ENCODE data around the gene AGBL4. TPM values are rescaled to one million over a fixed set of nuclear protein-coding genes. Genes with fewer than 3 reads are reported as not detected.

Gene AGBL4
- total RNA-seq, 1 experiment from 2014 or later: 0.33 TPM

- Histone ChIP-seq H3K9me3 (ENCODE audit: low read length) (no peaks in the 10 kb centered on the region), H3K79me2 (ENCODE audit: low read length) (no peaks in the 10 kb centered on the region), H3K4me1 (ENCODE audit: insufficient read depth, low read length) (0 out of 2 replicates have a peak, but pooled peaks cover 5% of the 10 kb centered on the region), H3K36me3 (ENCODE audit: low read depth, low read length) (no peaks in the 10 kb centered on the region), H3K9me2 (replicated peaks; ENCODE audit: low read length) (no peaks in the 10 kb centered on the region; the same call in 1 of the 2 replicates), H3K9ac (ENCODE audit: low read length) (no peak overlapping the region), H3F3A (ENCODE audit: low read length, unreplicated experiment) (no peaks in the 10 kb centered on the region), H2AFZ (ENCODE audit: low read length) (no peak overlapping the region), H3K4me2 (ENCODE audit: low read length) (no peak overlapping the region), H3K27ac (ENCODE audit: low read length) (no peak overlapping the region), H4K20me1 (ENCODE audit: low read length) (no peaks in the 10 kb centered on the region), H3K4me3 (ENCODE audit: low read length) (no peak overlapping the region), H3K27me3 (ENCODE audit: low read length) (no peaks in the 10 kb centered on the region)
- peak; percentile 59 for ATAC-seq
- ChIA-PET CTCF (no interaction called here), POLR2A (ENCODE audit: unreplicated experiment) (no interaction called here)
- intact Hi-C loops (cut with micrococcal nuclease): no loop called here
- DNase-seq: peak; percentile 69
- BruUV-seq (replicated peaks): no TSS peak
- no peak for TF ChIP-seq EZH2phosphoT487 (IDR thresholded peaks at IDR 0.05; ENCODE audit: borderline replicate concordance, low read length)
- no peak for TF ChIP-seq EZH2 (IDR thresholded peaks at IDR 0.05; ENCODE audit: low read length, unreplicated experiment)
- TF ChIP-seq CTCF (conservative IDR thresholded peaks at IDR 0.05; ENCODE audit: low read depth, low read length): peak; percentile 37; the same call in 1 of the 2 replicates
Measured at GRCh38 chr1:49229555-49229954, 794.2 kb downstream of the AGBL4 start.

- ATAC-seq (no peak), DNase-seq (no peak)
- Histone ChIP-seq H3K9me3 (ENCODE audit: low read length) (no peaks in the 10 kb centered on the region), H3K4me1 (ENCODE audit: insufficient read depth, low read length) (0 out of 2 replicates have a peak, but pooled peaks cover 5% of the 10 kb centered on the region), H3K79me2 (ENCODE audit: low read length) (no peaks in the 10 kb centered on the region), H3K9ac (ENCODE audit: low read length) (no peak overlapping the region), H3K27ac (ENCODE audit: low read length) (no peak overlapping the region), H3K9me2 (replicated peaks; ENCODE audit: low read length) (no peaks in the 10 kb centered on the region; the same call in 1 of the 2 replicates), H2AFZ (ENCODE audit: low read length) (no peak overlapping the region), H3K36me3 (ENCODE audit: low read depth, low read length) (no peaks in the 10 kb centered on the region), H3K4me3 (ENCODE audit: low read length) (no peak overlapping the region), H3F3A (ENCODE audit: low read length, unreplicated experiment) (no peaks in the 10 kb centered on the region), H3K27me3 (ENCODE audit: low read length) (no peaks in the 10 kb centered on the region), H4K20me1 (ENCODE audit: low read length) (no peaks in the 10 kb centered on the region), H3K4me2 (ENCODE audit: low read length) (no peak overlapping the region)
- no peak for TF ChIP-seq EZH2phosphoT487 (IDR thresholded peaks at IDR 0.05; ENCODE audit: borderline replicate concordance, low read length)
- no TSS peak for BruUV-seq (replicated peaks)
- ChIA-PET CTCF (no interaction called here), POLR2A (ENCODE audit: unreplicated experiment) (no interaction called here)
- intact Hi-C loops (cut with micrococcal nuclease): no loop called here
Measured at GRCh38 chr1:49226758-49227157, 797.0 kb downstream of the AGBL4 start.

GRCh38 chr1:49225464-49225863 lies 798.3 kb downstream of the AGBL4 start:
- Histone ChIP-seq H3K4me3 (ENCODE audit: low read length) (no peak overlapping the region), H3K36me3 (ENCODE audit: low read depth, low read length) (no peaks in the 10 kb centered on the region), H3K9ac (ENCODE audit: low read length) (no peak overlapping the region), H3K4me2 (ENCODE audit: low read length) (no peak overlapping the region), H3K4me1 (ENCODE audit: insufficient read depth, low read length) (0 out of 2 replicates have a peak, but pooled peaks cover 5% of the 10 kb centered on the region), H3F3A (ENCODE audit: low read length, unreplicated experiment) (no peaks in the 10 kb centered on the region), H3K9me3 (ENCODE audit: low read length) (no peaks in the 10 kb centered on the region), H3K9me2 (replicated peaks; ENCODE audit: low read length) (no peaks in the 10 kb centered on the region; the same call in 1 of the 2 replicates), H4K20me1 (ENCODE audit: low read length) (no peaks in the 10 kb centered on the region), H3K27ac (ENCODE audit: low read length) (no peak overlapping the region), H3K79me2 (ENCODE audit: low read length) (no peaks in the 10 kb centered on the region), H2AFZ (ENCODE audit: low read length) (no peak overlapping the region), H3K27me3 (ENCODE audit: low read length) (no peaks in the 10 kb centered on the region)
- intact Hi-C loops (cut with micrococcal nuclease): no loop called here
- DNase-seq (no peak), ATAC-seq (no peak)
- TF ChIP-seq EZH2phosphoT487 (IDR thresholded peaks at IDR 0.05; ENCODE audit: borderline replicate concordance, low read length) (no peak), EZH2 (IDR thresholded peaks at IDR 0.05; ENCODE audit: low read length, unreplicated experiment) (no peak), CTCF (conservative IDR thresholded peaks at IDR 0.05; ENCODE audit: low read depth, low read length) (no peak)
- POLR2A ChIA-PET (ENCODE audit: unreplicated experiment): no interaction called here
- CTCF ChIA-PET: no interaction called here
- BruUV-seq (replicated peaks): no TSS peak
